Sigmoid colon (tissue), 4 donors: ENCODE results near the gene CENPQ.

Experiments
- EP300 ChIP-seq, 4 donors: sonication (generic); formaldehyde crosslinking; IDR thresholded peaks; one replicate each; pipeline ENCODE4 v1.6.1; 2017; ENCODE audit warnings: antibody characterized with exemption in 4 of 4
- POLR2AphosphoS5 ChIP-seq, 4 donors: sonication (generic); formaldehyde crosslinking; IDR thresholded peaks; one replicate each; pipeline ENCODE4 v1.6.1; 2017; ENCODE audit warnings: antibody characterized with exemption in 4 of 4
- TF ChIP-seq, protein P1 (sequence below), 4 experiments: fragments of 450-650 bp in 3 of 4; fragments of 200-600 bp in 1 of 4; IDR thresholded peaks; one replicate each; pipeline ENCODE4 v1.5.1; 2016 to 2019; ENCODE audit warnings: antibody characterized with exemption in 4 of 4, mild to moderate bottlenecking in 3 of 4, moderate library complexity in 2 of 4

DNA sequence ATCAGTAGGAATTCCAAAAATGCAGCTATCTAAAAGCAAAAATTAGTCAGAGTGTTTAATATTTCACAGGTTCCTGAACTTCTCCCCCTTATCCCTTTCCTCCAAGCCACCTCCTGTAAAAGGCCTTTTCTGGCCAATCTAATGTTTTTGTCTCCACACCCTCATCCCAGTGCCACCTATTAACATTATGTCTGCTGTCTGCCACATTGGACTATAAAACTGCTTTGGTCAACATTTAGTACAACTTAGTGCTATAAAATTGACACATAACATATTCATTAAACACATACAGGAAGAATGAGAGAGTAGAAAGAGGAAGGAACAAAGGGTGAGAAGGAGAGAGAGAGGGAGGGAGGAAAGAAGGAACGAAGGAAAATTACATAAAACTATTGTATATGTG, 47.8 kb upstream of the CENPQ start:
- no peak for TF ChIP-seq POLR2AphosphoS5 (IDR thresholded peaks at IDR 0.05)
- TF ChIP-seq, protein P1, sequence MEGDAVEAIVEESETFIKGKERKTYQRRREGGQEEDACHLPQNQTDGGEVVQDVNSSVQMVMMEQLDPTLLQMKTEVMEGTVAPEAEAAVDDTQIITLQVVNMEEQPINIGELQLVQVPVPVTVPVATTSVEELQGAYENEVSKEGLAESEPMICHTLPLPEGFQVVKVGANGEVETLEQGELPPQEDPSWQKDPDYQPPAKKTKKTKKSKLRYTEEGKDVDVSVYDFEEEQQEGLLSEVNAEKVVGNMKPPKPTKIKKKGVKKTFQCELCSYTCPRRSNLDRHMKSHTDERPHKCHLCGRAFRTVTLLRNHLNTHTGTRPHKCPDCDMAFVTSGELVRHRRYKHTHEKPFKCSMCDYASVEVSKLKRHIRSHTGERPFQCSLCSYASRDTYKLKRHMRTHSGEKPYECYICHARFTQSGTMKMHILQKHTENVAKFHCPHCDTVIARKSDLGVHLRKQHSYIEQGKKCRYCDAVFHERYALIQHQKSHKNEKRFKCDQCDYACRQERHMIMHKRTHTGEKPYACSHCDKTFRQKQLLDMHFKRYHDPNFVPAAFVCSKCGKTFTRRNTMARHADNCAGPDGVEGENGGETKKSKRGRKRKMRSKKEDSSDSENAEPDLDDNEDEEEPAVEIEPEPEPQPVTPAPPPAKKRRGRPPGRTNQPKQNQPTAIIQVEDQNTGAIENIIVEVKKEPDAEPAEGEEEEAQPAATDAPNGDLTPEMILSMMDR (IDR thresholded peaks at IDR 0.05): no peak
- TF ChIP-seq EP300 (IDR thresholded peaks at IDR 0.05): no peak
